SH-SY5Y (cell line): ENCODE measurements around the gene EHMT2.

ENCODE experiments used
- GATA2 ChIP-seq: IDR thresholded peaks from 2 replicates; pipeline ENCODE4 v1.6.1; 2011; ENCODE audit warnings: mild to moderate bottlenecking, low read depth, low read length
- GATA3 ChIP-seq: IDR thresholded peaks from 2 replicates; pipeline ENCODE4 v1.6.1; 2011; ENCODE audit warnings: low read depth, mild to moderate bottlenecking, low read length, moderate library complexity

The EHMT2 gene

GRCh38 chr6:31871046-31871659, 26.3 kb downstream of the EHMT2 start:
- no peak for TF ChIP-seq GATA2
- TF ChIP-seq GATA3, result no peak

- TF ChIP-seq GATA3 (no peak), GATA2 (no peak)
These were observed 27.0 kb downstream of the EHMT2 start for GRCh38 chr6:31870385-31870921.

DNA sequence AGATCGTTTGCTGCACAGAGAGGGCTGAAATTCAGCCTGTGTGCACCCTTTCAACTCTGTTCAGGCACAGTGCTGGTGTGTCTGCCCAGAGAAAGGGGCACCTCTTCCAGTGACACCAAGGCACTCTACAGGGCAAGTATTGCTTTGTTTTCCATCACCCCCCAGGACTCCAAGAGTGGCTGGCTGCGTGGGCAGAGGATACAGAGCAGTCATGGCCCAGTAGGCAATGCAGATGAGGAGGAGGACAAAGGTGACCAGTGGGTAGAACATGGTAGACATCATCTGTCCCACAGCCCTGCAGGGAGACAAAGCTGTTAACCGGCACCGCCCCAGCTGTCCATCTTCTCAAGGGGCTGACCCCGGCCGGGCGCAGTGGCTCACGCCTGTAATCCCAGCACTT, 28.2 kb downstream of the EHMT2 start:
- TF ChIP-seq GATA2 (no peak), GATA3 (no peak)

- TF ChIP-seq GATA2 (no peak), GATA3 (no peak)
These were observed 32.0 kb downstream of the EHMT2 start for GRCh38 chr6:31865205-31866118.

DNA sequence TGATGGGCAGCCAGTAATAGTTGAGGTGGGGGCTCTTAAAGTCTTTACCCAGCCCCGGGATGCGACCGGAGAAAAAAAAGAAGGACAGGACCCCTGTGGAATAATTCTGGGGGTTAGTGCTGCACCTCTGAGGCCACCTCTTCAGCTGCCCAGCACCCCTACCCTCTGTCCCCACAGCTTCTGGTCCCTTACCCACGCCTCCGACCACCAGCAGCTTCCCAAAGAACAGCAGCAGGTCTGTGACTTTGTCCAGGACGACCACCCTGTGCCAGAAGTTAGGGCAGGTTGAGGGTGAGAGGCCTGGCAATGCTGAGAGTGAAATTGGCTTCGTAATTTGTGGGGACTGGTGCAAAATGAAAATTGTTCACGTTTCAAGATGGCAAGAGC, 32.7 kb downstream of the EHMT2 start:
- TF ChIP-seq GATA3, result no peak
- no peak for TF ChIP-seq GATA2

- TF ChIP-seq GATA3 (no peak), GATA2 (no peak)
These were observed 34.9 kb downstream of the EHMT2 start, which contains the start of gene NEU1 for GRCh38 chr6:31862344-31863235. Gene NEU1 (minus strand): TSS chr6:31862821. CDS start chr6:31862776, 45 bp downstream.

DNA sequence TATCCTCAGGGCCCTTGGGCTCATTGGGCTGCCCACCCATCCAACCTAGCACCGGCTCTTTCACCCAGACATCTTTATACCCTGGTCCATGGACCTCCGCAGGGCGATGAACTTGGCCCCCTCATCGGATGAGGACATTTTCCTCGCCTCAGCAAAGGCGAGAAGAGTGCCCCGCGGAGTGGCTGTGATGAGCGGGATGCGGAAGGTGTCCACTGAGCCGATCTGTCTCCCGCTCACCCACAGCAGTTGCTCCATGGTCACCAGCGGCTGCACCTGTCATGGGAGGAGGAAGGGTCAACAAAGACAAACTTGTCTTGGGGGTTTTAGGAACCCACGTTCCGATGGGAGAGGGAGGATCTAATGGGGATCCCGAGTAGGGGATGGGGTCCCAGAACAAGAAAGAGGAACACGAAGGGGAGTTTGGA, 35.6 kb downstream of the EHMT2 start:
- no peak for TF ChIP-seq GATA3

DNA sequence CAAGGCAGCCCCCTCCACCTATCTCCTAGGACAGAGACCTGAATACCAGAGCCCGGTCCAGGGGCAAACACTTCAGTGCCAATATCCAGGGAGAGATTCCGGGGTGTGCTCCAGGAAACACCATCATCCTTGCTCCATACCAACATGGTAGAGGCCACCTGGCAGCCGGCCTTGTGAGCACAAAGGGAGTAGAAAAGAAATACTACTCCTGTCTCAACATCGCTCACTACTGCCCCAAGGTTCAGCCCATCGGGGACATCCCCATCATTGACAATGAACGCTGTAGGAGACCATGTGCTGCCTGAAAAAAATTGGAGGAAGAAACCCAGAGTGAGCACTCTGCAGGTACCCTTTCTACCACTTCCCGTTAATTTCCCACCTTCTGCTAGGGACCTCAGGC, 36.3 kb downstream of the EHMT2 start:
- TF ChIP-seq GATA2 (no peak), GATA3 (no peak)

- TF ChIP-seq GATA3, result no peak
- no peak for TF ChIP-seq GATA2
These were observed 37.1 kb downstream of the EHMT2 start for GRCh38 chr6:31860349-31860748.

- no peak for TF ChIP-seq GATA3
- no peak for TF ChIP-seq GATA2
These were observed 37.6 kb downstream of the EHMT2 start for GRCh38 chr6:31859923-31860322.

DNA sequence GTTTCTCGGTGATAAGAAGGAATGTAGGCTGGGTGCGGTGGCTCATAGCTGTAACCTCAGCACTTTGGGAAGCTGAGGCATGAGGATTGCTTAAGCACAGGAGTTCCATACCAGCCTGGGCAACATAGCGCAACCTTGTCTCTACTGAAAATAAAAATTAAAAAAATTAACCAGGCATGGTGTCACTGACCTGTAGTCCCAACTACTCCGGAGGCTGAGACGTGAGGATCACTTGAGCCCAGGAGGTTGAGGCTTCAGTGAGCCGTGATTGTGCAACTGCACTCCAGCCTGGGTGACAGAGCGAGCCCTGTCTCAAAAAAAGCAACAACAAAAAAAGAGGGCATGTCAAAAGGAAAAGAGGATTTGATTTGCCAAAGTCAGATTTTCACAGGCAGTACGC, 38.8 kb downstream of the EHMT2 start:
- TF ChIP-seq GATA2, result no peak
- TF ChIP-seq GATA3, result no peak

DNA sequence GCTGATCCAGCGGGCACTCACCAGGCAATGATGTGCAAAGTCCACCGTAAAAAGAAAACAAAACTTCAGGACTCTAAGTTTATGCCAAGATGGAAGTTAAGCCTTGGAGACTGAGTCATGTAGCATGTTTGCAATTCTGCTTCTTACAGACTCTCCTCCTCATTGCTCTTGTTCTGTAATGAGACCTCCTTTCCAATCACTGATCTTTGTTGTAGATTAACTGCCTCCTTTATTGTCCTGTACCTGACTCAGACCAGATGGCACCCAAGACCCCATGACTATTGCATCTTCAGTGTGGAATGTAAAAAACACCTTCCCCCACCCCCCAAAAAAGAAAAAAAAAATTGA, 46.0 kb downstream of the EHMT2 start:
- TF ChIP-seq GATA2 (no peak), GATA3 (no peak)

DNA sequence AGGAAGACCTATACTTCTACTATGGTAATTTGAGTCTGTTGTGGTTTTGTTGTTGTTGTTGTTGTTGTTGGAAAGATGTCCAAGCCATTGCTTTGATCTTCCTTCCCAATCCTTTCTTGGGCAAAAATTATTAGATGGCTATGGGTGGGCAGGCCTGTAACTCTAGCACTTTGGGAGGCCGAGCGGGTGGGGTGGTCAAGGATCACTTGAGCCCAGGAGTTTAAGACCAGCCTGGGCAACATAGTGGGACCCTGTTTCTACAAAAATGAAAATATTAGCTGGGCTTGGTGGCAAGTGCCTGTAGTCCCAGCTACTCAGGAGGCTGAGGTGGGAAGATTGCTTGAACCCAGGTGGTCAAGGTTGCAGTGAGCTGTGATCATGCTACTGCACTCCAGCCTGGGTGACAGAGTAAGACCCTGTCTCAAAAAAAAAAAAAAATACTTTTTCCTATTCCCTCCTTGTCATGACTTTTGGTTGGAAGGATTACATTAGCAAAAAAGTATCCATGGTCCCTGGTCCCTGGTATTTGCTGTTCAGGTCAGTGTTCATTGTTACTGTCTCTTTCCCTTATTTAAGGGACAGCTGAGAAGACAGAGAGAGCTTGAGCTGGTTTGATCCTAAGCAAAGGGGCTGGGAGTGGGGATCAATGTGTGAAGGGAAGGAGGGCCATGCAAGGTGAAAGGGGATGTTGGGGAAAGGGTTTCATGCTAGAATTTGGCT, 46.6 kb downstream of the EHMT2 start:
- TF ChIP-seq GATA2, result no peak
- TF ChIP-seq GATA3, result no peak
